Fibroblast of skin of back (primary cell): ENCODE results near the gene ANKFN1. TPM values are rescaled to one million over a fixed set of nuclear protein-coding genes. Genes with fewer than 3 reads are reported as not detected.

Experiments
- DNase-seq: peaks from one replicate; pipeline ENCODE4 v3.0.0-alpha.2; 2013
- polyA plus RNA-seq, 2 experiments: library from polyadenylated mRNA; unstranded; fragments of 120-200 nt; gene quantifications; one replicate each; pipeline ENCODE4 v1.2.1, GENCODE V29; 2013; ENCODE audit not compliant: insufficient read length in 2 of 2

The ANKFN1 gene
- not detected for polyA plus RNA-seq (2013, experiment 1 of 2; ENCODE audit: insufficient read length)
- not detected for polyA plus RNA-seq (2013, experiment 2 of 2; ENCODE audit: insufficient read length)

- no peak for DNase-seq
Measured at GRCh38 chr17:56152874-56153602, at the start of gene ANKFN1. ANKFN1 (plus strand) TSS chr17:56153475; CDS start chr17:56212668, 59,193 bp downstream.

DNA sequence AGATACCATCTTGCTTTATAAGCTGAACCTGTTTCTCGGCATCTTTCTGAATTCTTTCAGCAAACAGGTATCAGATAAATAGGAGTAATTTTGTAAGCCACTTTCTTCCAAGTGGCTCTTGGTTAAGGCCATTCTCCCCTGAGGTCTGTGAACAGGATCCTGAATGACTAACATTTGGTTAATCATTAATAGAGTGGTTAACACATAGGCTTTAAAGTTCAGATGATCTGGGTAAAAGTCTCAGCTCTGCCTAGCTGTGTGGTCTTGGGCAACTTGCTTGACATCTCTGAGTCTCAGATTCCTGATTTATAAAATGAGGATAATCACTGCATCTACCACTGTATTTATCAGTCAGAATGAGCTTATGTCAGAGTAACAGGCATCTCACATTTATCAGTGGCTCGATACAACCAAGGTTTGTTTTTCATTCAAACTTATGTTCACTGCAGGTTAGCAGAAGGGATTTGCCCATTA, 44.4 kb upstream of the ANKFN1 start:
- no peak for DNase-seq

GRCh38 chr17:56109836-56110235, 43.4 kb upstream of the ANKFN1 start:
- no peak for DNase-seq

DNA sequence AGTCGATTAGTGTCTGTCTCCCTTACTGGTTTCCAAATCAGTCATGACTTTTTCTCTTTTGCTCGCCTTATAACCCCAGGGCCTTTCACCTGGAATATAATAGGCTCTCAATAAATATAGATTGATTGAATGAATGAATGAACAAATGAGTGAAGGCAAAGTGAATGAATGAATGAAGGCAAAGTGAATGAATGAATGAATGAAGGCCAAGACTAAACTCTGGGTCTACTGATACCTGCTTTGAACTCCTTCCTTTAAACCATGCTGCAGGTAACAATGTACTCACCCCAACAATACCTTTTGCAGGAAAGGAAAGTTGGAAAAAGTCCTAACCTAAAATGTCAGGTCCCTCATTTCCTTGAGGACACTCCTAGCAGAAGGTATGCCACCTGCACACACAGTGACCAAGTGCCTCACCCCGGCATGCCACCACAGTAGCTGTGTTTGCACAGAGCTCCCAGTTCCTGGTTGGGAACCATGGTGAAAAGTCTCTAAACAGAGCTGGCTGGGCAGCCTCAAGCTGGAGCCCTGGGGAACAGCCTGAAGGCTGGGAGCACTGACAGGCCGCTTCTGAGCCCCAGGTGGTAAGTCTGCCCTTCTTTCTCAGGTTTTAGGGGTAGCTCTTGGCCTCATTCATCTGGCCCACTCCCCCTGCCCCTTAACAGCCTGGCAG, 42.7 kb upstream of the ANKFN1 start:
- no peak for DNase-seq

DNA sequence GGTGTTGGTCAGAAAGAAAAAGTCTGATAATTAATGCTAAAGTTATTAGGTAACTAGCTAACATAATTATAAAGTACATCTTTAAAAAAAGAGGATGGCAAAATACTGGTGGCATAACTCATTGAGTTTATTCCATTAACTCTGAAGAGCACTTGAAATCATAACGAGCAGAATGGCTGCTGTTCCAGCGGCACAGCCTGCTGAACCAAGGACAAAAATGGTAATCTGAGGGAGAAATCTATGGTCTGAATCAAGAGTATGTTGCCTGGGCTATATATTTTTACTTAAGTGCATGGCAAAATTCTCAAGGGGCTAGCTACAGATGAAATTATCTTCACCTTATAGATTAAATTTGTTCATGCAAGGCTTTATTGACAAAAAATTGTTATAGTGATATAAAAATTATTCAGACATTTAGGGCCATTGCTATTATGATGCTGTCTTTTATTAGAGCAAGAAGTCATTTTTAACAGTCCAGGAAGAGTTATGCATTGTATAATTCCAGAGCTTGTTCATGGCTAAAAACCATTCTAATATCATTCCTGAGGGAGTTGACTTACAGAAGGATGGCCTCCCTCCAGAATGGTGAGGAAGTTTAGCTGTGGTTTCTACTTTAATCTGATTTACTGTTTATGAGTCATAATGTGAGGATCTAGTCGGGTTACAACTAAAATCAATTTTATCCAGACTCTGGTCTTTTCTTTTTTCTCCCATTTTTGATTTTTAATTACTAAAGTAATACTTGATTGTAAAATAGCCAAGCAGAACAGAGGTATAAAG, 41.4 kb upstream of the ANKFN1 start:
- DNase-seq: peak; percentile 57

- no peak for DNase-seq
Measured at GRCh38 chr17:56113486-56113885, 39.8 kb upstream of the ANKFN1 start.

DNA sequence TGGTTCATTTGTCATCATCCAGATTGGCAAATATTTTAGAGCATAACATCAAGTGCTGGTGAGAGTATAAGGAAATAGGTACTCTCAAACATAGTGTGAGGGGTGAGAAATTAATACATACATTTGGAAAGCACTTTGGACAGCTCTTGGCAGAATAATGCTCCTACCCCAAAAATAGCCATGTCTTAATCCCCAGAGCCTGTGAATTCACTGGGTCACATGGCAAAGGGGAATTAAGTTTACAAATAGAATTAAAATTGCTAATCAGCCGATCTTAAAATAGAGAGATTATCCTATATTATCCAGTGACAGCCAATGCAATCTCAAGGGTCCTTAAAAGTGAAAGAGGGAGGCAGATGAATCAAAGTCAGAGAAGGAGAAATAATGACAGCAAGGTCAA, 38.8 kb upstream of the ANKFN1 start:
- DNase-seq: no peak

DNA sequence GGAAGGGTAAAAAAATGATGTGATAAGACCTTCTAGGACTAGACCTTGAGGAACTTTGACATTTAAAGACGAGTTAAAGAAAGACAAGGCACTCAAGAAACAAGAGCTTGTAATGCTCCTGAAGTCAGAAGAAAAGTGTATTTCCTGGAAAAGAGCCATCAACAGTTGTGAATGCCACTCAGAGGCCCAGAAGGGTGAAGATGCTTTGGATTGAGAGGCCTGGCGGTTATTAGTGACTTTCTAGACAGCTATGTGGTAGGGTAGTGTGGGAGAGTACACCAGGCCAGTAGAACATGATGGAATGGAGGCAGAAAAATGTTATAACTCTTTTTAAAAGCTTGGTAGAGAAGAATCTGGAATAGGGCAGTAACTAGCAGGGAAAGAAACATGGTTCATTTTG, 34.1 kb upstream of the ANKFN1 start:
- no peak for DNase-seq

- peak; percentile 17 for DNase-seq
Measured at GRCh38 chr17:56119936-56120335, 33.3 kb upstream of the ANKFN1 start.

DNA sequence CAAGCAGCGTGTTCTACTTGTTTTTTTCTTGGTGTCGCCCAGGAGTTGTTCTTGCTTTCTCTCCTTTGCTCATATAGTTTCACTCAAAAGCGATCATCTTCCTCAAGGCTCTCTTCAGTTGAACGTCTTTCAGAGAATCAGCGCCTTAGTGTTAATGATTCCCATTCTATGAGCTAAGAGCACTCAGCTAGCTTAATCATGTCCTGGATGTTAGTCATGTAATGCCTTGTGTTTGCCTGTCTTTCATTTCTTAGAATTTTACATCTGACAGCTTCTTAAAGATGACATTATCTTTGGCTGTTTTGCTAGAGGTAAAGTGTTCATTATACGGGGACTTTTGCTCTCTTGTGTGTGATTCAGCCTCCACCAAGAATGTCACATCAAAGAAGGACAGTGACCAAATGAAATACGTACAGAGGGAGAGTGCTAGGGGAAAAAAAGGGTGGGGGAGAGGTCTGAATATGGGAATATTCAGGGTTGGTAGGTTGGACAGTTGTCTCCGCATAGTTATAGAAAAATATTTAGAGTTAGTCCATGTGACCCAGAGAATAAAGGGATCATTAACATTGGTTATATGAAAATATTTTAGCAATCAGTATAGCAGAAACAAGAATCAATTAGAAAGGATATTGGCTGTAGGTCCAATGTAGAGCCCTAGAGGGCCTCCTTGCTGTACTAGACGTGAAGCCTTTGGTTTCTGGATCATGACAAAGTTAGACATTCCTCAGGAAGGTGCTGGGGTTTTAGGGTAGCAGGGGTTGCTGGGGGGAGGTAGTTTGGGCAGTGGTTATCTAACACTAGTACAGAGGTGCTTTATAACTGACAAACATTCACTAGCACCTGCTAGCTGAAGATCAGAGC, 31.9 kb upstream of the ANKFN1 start:
- no peak for DNase-seq

- peak; percentile 77 for DNase-seq
Measured at GRCh38 chr17:56125830-56126819, 27.1 kb upstream of the ANKFN1 start.

DNA sequence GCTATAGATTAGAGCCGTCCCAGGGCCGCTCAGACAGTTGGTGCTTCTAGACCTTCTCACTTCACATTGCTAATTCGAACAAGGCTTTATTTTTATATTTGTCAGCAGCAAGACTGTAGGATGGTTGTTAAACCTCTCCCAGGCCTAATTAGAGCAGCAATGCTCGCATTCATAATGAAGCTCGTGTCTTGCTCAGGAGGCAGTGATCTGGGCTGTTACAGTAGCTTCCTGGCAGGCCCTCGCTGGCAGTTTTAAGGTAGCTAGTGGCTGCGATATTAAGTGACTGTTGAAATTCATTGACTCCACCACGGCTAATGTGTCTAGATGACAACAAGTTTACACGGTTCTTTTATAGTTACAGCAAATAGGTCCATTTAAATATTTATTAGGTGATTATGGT, 23.2 kb upstream of the ANKFN1 start:
- DNase-seq: no peak

- no peak for DNase-seq
Measured at GRCh38 chr17:56130631-56131030, 22.6 kb upstream of the ANKFN1 start.

DNA sequence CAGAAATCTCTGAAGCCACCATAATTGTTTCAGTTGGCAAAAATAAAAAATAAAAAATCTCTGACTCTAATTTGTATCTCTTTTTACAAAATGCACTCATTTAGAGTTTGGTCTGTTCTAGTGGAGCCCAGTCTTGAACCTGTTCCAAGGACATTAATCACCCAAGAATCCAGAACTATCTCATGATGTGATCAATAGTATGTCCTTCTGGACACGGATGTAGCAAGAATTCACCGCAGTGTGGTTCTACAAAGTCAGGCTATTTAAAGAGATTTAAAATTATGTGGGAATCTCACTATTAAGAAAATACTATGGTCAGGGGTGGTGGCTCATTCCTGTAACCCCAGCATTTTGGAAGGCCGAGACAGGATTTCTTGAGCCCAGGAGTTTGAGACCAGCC, 21.8 kb upstream of the ANKFN1 start:
- no peak for DNase-seq

DNA sequence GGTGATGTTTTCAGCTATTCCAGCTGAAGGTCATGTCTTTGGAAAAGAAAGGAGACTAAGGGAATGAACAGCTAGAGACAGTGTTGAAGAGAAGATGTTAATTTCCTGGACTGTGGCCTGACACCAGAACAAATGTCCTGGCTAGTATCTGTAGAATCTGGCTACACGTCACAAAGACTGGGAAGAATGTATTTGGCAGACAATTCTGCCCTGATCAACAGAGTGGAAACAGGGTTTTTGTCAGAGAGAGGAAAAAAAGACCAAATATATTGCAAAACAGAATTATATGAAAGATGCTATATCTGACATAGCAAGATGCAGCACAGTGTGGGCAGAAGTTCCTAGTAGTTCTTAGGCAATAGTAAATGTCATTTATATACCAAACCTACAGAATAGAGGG, 17.0 kb upstream of the ANKFN1 start:
- no peak for DNase-seq

GRCh38 chr17:56141046-56141839, 12.0 kb upstream of the ANKFN1 start:
- peak; percentile 21 for DNase-seq

GRCh38 chr17:56142325-56142724, 10.9 kb upstream of the ANKFN1 start:
- DNase-seq: peak; percentile 40

- DNase-seq: no peak
Measured at GRCh38 chr17:56142781-56143180, 10.5 kb upstream of the ANKFN1 start.

DNA sequence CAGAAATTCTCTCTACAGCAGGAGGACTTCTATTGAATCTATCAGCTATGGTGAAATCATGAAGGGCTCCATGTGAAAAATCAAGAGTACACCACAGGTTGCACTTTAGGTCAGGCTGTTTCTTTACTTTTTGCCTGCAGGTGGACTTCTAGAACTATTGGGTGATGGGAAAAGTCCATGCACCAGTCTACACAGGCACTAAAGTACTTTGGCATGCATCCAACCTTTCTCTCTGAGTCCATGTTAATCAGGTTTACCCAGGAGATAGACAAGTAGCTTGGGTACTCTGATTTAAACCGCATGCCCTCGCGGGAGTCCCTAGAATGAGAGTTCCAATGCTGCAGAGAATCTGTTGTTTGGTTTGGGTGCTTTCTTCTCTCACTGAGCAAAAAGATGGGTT, 9.1 kb upstream of the ANKFN1 start:
- no peak for DNase-seq

GRCh38 chr17:56146534-56146933, 6.7 kb upstream of the ANKFN1 start:
- DNase-seq: no peak
